Keratinocyte (primary cell): ENCODE measurements around the gene TRAP1. TPM values are rescaled to one million over a fixed set of nuclear protein-coding genes. Genes with fewer than 3 reads are reported as not detected.

Experiments used
- DNase-seq: peaks from one replicate; pipeline ENCODE4 v3.0.0-alpha.2; 2011; ENCODE audit warnings: low read depth, missing footprints, low spot score
- FAIRE-seq: peaks from 2 replicates; lab custom pipeline; 2011; peaks lifted over from hg19 to GRCh38; lab: Jason Lieb, UNC
- H2AFZ ChIP-seq: 2 replicates; pipeline ENCODE4 v1.6.0; 2012; ENCODE audit warnings: low read length, control low read depth, inconsistent platforms; ENCODE audit not compliant: control insufficient read depth
- H3K27ac ChIP-seq: 2 replicates; pipeline ENCODE4 v1.5.1; 2011; ENCODE audit warnings: low read length; ENCODE audit not compliant: control insufficient read depth, insufficient read depth
- H3K27me3 ChIP-seq: 3 replicates; pipeline ENCODE4 v1.6.0; 2011; ENCODE audit warnings: low read length; ENCODE audit not compliant: control insufficient read depth, insufficient read depth; ENCODE audit errors: extremely low read depth
- H3K36me3 ChIP-seq, 2 experiments: 2 replicates in 1 of 2; 3 replicates in 1 of 2; pipeline ENCODE4 v1.5.1; 2011; ENCODE audit warnings: low read length in 2 of 2, mild to moderate bottlenecking in 1 of 2; ENCODE audit not compliant: control insufficient read depth in 2 of 2, insufficient read depth in 2 of 2; ENCODE audit errors: extremely low read depth in 1 of 2
- H3K4me1 ChIP-seq: 3 replicates; pipeline ENCODE4 v1.5.1; 2011; ENCODE audit warnings: low read length; ENCODE audit not compliant: control insufficient read depth, insufficient read depth; ENCODE audit errors: extremely low read depth
- H3K4me2 ChIP-seq: 3 replicates; pipeline ENCODE4 v1.6.0; 2011; ENCODE audit warnings: low read depth, low read length; ENCODE audit not compliant: control insufficient read depth, insufficient read depth; ENCODE audit errors: extremely low read depth
- H3K4me3 ChIP-seq, 3 experiments: fragments of 200-600 bp in 1 of 3; sonication (generic) in 1 of 3; 2 replicates in 2 of 3; 3 replicates in 1 of 3; pipeline ENCODE4 v1.5.1; 2011 to 2016; ENCODE audit warnings: low read length in 3 of 3, mild to moderate bottlenecking in 3 of 3, control low read depth in 2 of 3, inconsistent platforms in 1 of 3, low read depth in 1 of 3, mixed read lengths in 1 of 3, mixed run types in 1 of 3, moderate library complexity in 1 of 3; ENCODE audit not compliant: control insufficient read depth in 2 of 3, insufficient read depth in 2 of 3; ENCODE audit errors: extremely low read depth in 1 of 3
- H3K79me2 ChIP-seq: 2 replicates; pipeline ENCODE4 v1.6.0; 2012; ENCODE audit warnings: low read length; ENCODE audit not compliant: control insufficient read depth, insufficient read depth
- H3K9ac ChIP-seq: 3 replicates; pipeline ENCODE4 v1.6.0; 2011; ENCODE audit warnings: low read length; ENCODE audit not compliant: control insufficient read depth, insufficient read depth; ENCODE audit errors: extremely low read depth
- H3K9me1 ChIP-seq: 3 replicates; pipeline ENCODE4 v1.6.0; 2011; ENCODE audit warnings: low read length; ENCODE audit not compliant: control insufficient read depth, insufficient read depth; ENCODE audit errors: extremely low read depth
- H3K9me3 ChIP-seq: 2 replicates; pipeline ENCODE4 v1.5.1; 2012; ENCODE audit warnings: low read depth, low read length; ENCODE audit not compliant: control insufficient read depth
- H4K20me1 ChIP-seq: 3 replicates; pipeline ENCODE4 v1.6.0; 2011; ENCODE audit warnings: low read length; ENCODE audit not compliant: control insufficient read depth, insufficient read depth; ENCODE audit errors: extremely low read depth
- EZH2 ChIP-seq: IDR thresholded peaks from one replicate; pipeline ENCODE4 v1.6.1; 2012; ENCODE audit warnings: inconsistent platforms, mild to moderate bottlenecking, low read length, moderate library complexity
- dilution Hi-C: fragments of 300-500 bp; cut with MboI; formaldehyde crosslinking; loops from one replicate; pipeline ENCODE4 v1.7.0; 2020; ENCODE audit warnings: low sequenced_read_pairs; ENCODE audit not compliant: extremely low pct_ligation_motif_present
- polyA plus RNA-seq, 5 experiments: library from polyadenylated mRNA; depleted of rRNA in 3 of 5; stranded (reverse) in 3 of 5; stranded (forward) in 1 of 5; unstranded in 1 of 5; fragments of >200 nt; gene quantifications; 1 replicate in 1 of 5; 2 replicates in 3 of 5; 3 replicates in 1 of 5; pipeline versions ENCODE4 v1.2.1 to v1.2.3, GENCODE V29; 2011 to 2012; ENCODE audit warnings: missing spikeins in 2 of 5, low read depth in 1 of 5, low replicate concordance in 1 of 5
- TF ChIP-seq, protein P1 (sequence below), 3 experiments: IDR thresholded peaks in 1 of 3; conservative IDR thresholded peaks in 1 of 3; optimal IDR thresholded peaks in 1 of 3; 2 replicates in 2 of 3; 3 replicates in 1 of 3; pipeline versions ENCODE3 to v1.5.1; 2011; ENCODE audit warnings: low read length in 3 of 3, mild to moderate bottlenecking in 3 of 3, moderate library complexity in 2 of 3, control low read depth in 1 of 3, inconsistent platforms in 1 of 3; ENCODE audit not compliant: insufficient read depth in 2 of 3; ENCODE audit errors: extremely low read depth in 1 of 3

Gene TRAP1
- polyA plus RNA-seq, 1 donor (not counting 4 experiments of a cell fraction or from before 2014, with no cell fraction given): 106 TPM

DNA sequence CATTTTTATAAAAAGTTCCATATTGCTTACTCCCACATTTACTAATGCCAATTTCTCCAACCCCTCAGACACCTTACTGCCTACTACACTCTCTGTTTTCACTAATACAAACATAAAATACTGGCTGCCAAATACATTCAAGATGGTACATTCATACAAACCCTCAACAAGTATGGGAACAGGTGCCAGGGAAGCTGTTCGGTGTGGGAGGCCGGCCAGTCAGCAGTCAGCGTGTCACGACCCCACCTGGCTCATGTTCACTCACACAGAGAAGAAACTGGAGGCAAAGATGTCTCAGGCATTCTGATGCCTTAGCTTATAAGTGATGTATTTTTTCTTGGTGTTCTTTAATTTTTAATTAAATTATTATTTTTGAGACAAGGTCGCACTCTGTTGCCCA lies 42.4 kb upstream of the TRAP1 start:
- no peaks in the 10 kb centered on the region for H4K20me1 ChIP-seq
- no peaks in the 10 kb centered on the region for H3K79me2 ChIP-seq
- no peak overlapping the region for H3K4me3 ChIP-seq
- TF ChIP-seq, protein P1, sequence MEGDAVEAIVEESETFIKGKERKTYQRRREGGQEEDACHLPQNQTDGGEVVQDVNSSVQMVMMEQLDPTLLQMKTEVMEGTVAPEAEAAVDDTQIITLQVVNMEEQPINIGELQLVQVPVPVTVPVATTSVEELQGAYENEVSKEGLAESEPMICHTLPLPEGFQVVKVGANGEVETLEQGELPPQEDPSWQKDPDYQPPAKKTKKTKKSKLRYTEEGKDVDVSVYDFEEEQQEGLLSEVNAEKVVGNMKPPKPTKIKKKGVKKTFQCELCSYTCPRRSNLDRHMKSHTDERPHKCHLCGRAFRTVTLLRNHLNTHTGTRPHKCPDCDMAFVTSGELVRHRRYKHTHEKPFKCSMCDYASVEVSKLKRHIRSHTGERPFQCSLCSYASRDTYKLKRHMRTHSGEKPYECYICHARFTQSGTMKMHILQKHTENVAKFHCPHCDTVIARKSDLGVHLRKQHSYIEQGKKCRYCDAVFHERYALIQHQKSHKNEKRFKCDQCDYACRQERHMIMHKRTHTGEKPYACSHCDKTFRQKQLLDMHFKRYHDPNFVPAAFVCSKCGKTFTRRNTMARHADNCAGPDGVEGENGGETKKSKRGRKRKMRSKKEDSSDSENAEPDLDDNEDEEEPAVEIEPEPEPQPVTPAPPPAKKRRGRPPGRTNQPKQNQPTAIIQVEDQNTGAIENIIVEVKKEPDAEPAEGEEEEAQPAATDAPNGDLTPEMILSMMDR (optimal IDR thresholded peaks at IDR 0.05 in 1 of 3, IDR thresholded peaks at IDR 0.05 in 1 of 3, conservative IDR thresholded peaks at IDR 0.05 in 1 of 3; ENCODE audit: extremely low read depth in 1 of 3, insufficient read depth in 2 of 3, low read length in 3 of 3): no peak
- no peak for TF ChIP-seq EZH2
- peaks cover 19 to 29% of the 10 kb centered on the region in 2 experiments for H3K36me3 ChIP-seq
- dilution Hi-C loops: no loop called here
- H3K9me3 ChIP-seq: no peaks in the 10 kb centered on the region
- H3K9ac ChIP-seq: no peak overlapping the region
- H3K4me2 ChIP-seq: no peak overlapping the region
- H3K4me1 ChIP-seq: no peaks in the 10 kb centered on the region
- DNase-seq (no peak), FAIRE-seq (no peak)
- H2AFZ ChIP-seq: no peak overlapping the region
- H3K9me1 ChIP-seq: no peaks in the 10 kb centered on the region
- no peaks in the 10 kb centered on the region for H3K27me3 ChIP-seq
- H3K27ac ChIP-seq: no peak overlapping the region

DNA sequence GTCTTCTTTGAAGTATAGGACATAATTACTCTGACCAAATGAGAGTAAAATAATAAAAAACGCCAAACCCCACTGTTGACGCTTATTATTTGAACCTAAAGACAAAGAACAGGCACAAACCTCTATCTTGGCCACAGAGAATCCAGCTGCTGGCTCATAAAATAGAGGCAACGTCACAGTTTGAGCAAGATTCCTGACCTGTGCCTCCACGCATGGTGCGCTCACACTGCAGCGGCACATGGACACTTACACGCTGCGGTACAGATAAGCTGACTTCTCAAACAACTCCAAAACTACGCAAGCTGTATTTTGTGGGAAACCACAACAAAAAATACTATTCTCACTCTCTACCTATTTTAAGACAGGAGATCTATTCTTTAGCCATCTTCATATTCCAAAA lies 38.8 kb upstream of the TRAP1 start:
- Histone ChIP-seq H3K4me2 (no peak overlapping the region), H2AFZ (no peak overlapping the region), H3K36me3 (peaks cover 20 to 31% of the 10 kb centered on the region in 2 experiments), H3K9me1 (no peaks in the 10 kb centered on the region), H3K9ac (no peak overlapping the region), H3K4me1 (no peaks in the 10 kb centered on the region), H3K27me3 (no peaks in the 10 kb centered on the region), H3K4me3 (no peak overlapping the region), H3K9me3 (no peaks in the 10 kb centered on the region), H3K79me2 (no peaks in the 10 kb centered on the region), H3K27ac (no peak overlapping the region), H4K20me1 (no peaks in the 10 kb centered on the region)
- no peak for FAIRE-seq
- dilution Hi-C loops: no loop called here
- no peak for TF ChIP-seq EZH2
- TF ChIP-seq, protein P1 (optimal IDR thresholded peaks at IDR 0.05 in 1 of 3, IDR thresholded peaks at IDR 0.05 in 1 of 3, conservative IDR thresholded peaks at IDR 0.05 in 1 of 3; ENCODE audit: extremely low read depth in 1 of 3, insufficient read depth in 2 of 3, low read length in 3 of 3): no peak
- DNase-seq: no peak
